NOMO-1 (cell line): ENCODE results near the gene MYD88.
A peak's percentile ranks its signal among the peaks of the same experiment; 100 is the strongest.

ENCODE experiments used
- DNase-seq, 2 experiments: peaks; one replicate each; lab custom pipeline; 2025; ENCODE audit not compliant: unreplicated experiment in 2 of 2; lab: John Stamatoyannopoulos, UW

Gene MYD88

DNA sequence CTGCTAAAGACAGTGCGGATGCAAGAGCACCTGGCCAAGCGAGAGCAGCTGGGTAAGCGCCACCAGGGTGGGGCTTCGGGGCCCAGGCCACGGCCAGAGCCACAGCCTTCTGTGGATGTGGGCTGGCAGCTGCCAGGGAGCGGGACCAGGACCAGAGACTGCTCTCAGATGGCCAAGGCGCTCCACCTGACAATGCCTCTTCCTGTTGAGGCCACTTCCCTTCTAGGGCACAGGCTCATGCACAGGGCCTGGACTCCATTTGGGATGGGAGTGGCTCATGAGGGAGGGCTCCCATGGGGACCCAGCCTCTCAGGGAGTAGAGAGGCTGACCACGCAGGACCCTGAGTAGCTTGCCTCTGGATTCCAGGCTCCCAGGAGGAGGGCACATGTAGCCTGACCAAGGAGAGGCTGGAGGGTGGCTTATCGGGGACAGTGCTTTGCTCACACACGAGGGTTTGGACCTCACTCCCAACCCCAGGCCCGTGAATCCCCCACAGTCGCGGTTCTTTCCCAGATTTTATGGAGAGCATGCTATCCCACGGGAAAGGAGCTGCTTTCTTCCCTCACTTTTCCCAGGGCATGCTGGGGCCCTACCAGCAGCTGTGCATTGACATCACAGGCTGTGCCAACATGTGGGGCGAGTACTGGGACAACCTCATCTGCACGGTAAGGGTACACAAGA, 26.6 kb upstream of the MYD88 start:
- DNase-seq, result no peak

DNA sequence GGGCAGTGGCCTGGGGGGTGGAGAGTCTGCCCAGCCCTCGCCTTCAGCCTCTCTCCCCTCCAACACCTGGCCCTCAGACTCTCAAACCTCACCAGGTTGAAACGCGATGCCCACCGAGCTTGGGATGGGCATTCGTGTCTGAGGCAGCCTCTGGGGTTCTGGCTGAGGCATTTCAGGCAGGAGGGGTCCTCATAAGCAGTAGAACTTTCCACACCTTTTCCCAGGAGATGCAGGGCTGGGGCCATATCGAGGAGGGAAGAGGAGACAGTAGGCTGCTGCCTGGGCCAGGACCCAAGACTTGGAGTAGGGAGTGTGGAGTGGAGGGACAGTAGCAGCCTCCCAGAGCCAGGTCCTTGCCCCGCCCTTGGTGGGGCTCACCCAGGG, 26.1 kb upstream of the MYD88 start:
- no peak for DNase-seq

DNA sequence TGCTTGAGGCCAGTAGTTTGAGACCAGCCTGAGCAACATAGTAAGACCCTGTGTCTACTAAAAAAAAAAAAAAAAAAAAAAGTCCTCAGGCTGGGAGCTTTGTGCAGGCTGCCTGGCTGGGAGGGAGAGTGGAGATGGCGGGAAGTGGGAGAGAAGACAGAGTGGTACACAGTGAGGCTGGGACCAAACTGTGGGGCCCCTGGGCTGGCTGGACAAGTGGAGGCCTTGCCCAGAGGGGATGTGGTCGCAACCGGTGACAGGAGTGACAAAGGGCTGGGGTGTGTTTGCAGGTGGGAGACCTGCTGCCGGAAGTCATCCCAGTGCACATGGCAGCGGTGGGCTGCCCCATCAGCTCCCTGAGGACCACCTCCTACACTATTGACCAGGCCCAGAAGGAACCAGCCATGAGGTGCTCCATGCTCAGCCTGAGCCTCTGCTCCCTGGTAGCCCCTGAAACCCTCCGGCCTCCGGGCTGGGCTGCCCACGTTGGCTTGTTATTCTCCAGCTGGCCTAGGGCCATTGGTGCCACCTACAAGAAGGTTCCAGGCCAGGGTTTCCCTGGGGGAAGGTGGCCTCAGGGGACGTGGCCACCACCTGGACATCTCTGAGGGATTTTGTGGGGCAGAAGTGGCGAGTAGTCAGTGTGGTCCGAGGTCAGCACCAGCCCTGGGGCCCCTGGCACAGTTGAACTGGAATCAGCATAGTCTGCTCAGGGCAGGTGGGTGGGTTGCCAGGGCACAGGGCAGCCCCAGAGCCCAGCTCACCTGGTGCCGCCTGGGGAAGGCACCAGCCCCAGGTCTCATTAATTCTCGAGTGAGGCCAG, 24.2 kb upstream of the MYD88 start:
- DNase-seq, result no peak

DNA sequence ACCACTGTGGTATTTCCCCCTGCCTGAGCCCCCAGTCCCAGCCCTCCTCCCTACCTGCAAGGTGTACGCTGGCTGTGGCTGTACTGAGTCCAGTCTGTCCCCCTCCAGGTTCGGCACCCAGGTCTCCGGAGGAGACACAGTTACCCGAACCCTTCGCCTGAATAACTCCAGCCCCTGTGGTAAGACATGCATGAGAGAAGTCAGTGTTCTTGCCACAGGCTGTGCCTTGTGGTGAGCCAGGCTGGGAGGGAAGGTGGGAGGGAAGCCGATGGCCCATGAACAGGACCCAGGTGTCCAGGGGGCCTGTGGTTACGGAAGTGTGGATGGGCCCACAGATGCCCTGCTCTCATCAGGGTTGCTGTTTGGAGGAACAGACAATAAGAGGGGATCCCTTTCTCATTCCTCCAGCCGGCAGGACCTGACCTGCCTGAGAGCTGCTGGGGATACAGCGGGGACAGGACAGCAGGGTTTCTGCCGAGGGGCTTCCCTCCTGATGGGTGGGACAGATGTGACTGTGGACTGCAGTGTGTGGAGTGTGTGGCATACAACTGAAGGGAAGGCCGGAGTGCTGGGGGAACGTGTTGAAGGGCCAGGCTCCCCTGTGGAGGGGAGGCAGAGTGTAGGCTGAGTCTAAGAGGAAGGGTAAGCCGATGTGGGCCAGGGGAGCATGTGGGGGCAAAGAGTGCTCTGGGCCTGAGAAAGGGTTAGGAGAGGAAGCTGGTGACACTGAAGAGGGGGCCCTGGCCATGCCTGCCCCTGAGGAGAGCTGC, 23.4 kb upstream of the MYD88 start:
- no peak for DNase-seq

DNA sequence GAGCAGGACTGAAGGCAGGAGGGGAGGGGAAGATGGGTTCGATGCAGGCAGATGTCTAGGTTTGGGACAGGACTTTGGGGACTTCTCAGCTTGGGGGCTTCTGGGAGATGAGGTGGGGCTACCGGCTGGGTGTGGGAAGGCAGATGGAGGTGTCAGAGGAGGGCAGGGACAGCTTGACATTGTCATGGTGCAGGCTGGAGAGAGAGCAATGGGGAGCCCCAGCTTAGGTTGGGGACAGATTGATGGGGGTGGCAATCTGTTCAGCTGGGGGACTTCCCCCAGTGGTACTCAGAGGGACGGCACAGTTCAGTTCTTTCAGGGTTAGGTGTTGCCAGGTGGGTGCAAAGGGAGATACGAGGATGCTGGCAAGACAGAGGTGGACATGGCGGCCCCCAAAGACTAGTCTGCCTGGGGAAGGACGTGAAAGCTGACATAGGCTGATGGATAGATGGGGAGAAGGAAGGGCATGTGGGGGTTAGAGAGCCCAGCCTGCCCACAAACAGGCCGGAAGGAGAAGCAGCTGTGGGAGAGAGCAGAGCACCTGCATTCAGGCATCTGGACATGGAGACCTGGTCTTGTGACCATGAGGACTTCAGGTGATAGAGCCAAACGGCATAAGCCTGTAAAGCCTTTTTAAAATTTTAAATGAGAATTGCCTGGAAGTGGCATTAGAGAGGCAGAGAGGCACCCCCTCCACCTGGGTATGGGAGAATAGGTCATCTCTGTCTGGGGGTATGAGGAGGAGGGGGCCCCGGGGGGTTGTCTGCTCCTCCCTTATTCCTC, 22.6 kb upstream of the MYD88 start:
- no peak for DNase-seq

DNA sequence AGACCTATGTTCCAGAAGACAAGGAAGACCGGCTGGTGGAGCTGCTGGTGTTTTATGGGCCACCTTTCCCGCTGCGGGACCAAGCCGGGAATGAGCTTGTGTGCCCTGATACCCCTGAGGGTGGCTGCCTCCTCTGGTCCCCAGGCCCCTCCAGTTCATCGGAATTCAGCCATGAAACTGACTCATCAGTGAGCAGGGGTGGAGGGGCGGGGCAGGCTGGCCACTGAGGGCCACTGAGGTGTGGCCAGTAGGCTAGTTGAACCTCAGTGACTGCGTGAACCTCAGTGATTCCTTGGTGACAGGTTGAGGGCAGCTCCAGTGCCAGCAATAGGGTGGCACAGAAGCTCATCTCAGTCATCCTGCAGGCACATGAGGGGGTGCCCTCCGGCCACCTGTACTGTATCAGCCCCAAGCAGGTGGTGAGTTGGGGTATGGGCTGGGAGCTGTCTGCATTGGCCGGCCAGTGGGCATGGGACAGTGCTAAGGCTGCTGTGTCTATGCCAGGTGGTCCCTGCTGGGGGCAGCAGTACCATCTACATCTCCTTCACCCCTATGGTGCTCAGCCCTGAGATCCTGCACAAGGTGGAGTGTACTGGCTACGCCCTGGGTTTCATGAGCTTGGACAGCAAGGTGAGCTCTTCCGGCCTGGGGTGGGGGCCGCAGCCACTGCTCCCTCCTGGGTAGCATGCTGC, 21.8 kb upstream of the MYD88 start:
- DNase-seq, result no peak

DNA sequence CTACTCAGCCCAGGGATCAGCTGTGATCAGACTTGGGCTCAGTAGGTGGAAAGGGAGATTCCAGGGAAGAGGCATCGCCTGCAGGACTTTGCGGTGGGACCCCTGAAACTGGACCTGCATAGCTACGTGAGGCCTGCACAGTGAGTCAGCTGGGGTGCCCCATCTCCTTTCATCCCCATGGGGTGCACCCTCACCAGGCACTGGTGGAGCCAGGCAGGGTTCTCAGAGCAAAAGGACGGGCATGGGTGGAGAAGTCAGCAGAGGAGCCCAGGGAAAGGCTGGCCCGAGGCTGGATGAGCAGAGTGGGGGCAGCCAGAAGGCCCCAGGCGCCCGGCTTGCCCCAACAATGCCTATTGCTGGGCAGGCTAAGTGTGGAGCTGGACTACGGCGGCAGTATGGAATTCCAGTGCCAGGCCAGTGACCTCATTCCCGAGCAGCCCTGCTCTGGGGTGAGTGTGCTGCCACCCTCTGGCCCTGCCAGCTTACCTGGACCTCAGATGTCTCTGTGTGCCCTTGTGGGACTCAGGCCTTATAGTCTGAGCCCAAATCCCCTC, 21.2 kb upstream of the MYD88 start:
- no peak for DNase-seq

DNA sequence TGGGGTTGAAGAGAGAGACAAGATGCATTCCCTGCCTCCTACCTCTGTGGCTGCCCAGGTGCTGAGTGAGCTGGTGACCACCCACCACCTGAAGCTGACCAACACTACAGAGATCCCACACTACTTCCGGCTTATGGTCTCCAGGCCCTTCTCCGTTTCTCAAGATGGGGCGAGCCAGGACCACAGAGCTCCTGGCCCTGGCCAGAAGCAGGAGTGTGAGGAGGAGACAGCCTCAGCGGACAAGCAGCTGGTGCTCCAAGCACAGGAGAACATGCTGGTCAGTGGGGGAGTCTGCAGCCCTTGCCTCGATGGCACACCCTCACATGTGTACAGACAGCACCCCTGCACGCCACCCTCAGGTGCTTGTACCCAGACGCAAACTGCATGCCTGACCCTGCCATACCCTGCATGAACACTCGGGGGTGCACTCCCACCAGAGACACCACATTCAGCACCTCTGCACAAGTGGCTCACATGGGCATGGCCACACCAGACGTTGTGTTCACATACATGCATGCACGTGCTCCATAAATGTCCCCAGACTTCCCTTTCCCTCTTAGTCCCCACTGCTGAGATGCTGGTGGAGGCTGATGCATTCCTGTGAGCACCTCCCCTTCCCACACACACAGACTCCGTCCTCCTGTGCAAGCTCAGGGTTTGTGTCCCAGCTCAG, 20.6 kb upstream of the MYD88 start:
- peak; percentile 20 to 48 for DNase-seq

DNA sequence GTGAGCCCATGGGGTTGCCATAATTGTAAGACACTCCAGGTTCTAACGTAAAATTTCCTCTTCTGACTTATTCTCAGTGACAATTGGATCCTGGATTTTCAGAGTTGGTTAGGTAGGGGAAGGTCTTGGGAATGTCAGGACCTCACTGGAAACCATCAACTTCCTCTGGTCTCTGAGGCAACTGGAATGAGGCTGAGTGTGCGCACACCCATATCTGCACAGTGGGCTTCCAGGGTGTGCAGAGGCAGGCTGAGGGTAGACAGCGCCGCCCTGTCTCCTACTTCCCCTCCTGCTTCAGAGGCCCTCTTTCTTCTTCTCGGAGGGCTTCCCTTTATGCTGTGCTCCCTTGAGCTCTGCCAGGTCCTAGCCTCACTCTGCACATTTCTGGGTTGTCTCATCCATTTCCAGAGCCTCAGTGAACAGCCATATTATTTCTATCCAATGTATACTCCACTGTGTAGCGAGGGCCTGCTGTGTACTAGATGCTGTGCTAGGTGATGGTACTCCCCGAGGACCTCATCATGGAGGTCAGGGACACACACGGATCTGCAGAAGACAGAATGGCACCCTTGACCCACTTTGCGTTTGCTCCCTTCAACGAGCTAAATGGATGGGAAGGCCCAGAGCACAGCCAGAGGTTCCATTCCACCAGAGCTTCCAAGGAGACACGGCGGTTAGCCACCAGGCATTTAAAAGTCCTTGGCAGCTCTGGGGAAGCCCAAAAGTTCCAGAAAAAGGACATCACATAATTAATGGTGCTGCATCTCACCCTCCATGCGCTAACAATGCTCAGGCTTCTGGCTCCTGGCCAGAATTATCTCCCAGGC, 19.8 kb upstream of the MYD88 start:
- DNase-seq, result no peak

DNA sequence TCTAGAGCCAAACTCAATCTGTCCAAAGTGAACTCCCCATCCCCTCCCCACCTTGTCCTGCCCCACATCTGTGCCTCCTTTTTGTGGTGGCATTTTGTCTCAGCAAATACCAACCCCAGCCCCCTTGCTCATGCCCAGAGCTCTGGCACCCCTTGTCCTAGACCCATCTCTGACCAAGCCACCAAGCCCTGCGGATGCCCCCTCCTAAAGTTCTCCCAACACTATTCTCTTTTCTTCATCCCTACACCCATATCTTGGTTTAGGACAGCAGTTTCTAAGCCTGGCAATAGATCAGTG, 19.3 kb upstream of the MYD88 start:
- no peak for DNase-seq

DNA sequence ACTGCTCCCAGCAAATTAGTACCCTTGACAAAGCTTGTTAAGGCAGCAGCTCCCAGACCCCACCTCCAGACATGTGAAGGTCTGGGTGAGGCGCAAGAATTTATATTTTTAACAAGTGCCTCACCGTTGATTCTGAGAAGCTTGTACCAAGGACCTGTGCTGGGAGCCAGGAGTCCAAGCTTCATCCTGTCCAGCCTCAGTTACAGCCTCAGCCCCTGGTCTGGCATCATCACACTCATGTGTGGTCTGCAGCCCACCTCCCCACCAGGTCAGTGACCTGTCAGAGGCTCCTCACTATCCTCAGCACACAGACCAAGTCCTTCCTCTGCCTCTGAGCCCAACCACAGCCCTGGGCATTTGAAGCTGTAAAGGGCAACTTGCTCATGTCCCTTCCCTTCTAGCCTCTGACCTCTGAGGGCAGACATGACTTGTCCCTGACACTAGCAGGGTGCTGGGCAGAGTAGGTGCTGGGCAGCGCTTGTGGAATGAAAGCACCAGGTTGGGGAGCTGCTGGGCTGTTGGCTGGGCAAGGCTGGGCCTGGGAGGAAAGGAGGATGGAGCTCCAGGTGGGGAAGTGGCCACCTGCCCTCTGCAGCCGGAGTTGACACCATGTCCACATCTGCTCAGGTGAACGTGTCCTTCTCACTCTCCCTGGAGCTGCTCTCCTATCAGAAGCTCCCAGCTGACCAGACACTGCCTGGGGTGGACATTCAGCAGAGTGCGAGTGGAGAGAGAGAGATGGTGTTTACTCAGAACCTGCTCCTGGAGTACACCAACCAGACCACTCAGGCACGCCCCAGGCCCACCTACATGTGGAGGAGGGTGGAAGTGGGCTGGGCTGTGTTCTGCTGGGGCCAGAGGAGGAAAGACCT, 18.4 kb upstream of the MYD88 start:
- no peak for DNase-seq

DNA sequence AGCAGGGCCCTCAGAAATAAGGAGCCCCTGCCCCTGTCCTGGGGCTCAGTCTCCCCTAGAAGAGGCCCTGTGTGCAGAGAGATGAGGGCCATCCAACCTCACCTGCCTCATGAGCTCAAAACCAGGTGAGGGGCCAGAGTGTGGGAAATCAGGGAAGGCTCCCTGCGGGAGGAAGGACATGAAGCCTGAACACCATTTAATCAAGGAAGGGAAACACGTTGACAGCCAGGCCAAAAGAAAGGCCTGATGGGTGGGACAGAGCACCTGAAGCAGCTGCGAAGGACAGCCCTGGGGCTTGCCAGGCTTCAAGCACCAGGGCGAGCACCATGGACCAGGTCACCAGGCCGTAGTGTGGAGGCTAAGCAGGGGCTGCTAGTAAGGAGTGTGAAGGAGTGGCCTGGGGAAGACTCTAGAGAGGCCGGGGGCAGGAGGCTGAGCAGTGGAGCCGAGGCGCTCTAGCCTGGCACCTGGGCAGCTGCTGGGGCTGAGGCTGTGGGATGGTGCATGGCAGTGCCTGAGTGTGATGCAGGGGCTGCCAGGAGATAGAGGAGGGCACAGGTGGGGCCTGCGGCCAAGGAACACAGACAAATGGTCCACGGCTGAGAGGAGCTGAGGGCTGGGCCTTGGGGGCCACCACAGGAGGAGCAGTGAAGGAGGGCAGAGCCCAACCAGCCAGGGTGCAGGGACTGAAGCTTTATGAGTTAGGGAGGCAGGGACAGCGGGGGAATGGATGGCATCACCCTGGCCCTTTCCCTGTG, 17.6 kb upstream of the MYD88 start:
- no peak for DNase-seq

DNA sequence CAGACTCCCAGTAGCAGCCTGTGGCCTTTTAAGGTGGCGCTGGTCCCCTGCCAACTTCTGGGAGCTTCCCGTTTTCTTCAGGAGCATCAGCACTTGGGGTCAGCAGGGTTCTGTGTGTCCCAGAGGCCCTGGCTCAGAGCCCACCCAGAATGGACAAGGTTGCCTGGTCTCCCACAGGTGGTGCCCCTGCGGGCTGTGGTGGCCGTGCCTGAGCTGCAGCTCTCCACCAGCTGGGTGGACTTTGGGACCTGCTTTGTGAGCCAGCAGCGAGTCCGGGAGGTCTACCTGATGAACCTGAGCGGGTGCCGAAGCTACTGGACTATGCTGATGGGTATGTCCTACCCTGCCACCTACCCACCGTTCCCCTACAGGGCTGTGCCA, 17.0 kb upstream of the MYD88 start:
- no peak for DNase-seq

DNA sequence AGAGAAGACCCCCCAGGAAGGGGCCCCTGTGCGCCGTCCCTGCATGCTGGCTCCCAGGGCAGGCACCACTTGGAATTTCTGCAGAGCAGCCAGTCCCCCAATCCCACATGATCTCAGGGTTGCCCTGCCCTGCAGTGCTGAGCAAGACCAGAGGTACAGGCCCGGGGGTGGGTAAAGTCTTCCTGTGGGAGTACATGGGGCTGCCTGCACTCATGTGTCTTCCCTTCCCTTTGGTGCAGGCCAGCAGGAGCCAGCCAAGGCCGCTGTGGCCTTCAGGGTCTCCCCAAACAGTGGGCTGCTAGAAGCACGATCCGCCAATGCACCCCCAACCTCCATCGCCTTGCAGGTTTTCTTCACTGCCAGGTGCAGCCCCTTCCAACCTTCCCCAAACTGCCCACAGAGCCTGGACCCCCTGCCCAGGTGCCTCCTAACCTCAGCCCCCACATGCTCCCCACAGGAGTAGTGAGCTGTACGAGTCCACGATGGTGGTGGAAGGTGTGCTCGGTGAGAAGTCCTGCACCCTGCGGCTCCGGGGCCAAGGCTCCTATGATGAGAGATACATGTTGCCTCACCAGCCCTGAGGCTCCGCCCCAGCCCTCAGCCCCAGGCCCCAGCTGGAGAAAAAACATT, 16.5 kb upstream of the MYD88 start:
- DNase-seq, result no peak

DNA sequence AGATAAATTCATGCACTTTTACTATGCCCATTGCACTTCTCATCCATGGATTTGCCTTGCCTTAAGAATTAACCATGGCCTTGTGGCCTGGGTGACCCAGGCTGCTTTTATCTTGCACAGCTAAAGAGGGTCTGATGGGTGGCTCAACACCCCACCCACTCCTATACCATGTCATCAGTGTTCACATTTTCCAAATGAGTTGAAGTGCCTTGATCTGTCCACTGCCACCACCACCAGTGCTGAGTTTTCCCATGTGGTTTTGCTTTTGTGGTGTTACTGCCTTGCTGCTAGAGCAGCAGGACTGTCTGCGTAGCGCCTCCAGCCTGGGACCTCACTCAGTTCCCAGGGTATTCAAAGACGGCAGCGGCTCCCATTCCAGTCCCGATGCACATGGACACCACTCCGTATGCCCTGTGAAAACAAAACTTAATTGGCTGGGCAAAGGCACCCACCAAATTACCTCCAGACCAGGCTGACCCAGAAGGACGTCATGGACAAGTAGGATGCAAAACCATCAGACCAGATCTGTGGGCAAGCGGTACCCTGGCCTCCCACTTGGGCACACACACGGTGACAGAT, 15.7 kb upstream of the MYD88 start:
- no peak for DNase-seq

DNA sequence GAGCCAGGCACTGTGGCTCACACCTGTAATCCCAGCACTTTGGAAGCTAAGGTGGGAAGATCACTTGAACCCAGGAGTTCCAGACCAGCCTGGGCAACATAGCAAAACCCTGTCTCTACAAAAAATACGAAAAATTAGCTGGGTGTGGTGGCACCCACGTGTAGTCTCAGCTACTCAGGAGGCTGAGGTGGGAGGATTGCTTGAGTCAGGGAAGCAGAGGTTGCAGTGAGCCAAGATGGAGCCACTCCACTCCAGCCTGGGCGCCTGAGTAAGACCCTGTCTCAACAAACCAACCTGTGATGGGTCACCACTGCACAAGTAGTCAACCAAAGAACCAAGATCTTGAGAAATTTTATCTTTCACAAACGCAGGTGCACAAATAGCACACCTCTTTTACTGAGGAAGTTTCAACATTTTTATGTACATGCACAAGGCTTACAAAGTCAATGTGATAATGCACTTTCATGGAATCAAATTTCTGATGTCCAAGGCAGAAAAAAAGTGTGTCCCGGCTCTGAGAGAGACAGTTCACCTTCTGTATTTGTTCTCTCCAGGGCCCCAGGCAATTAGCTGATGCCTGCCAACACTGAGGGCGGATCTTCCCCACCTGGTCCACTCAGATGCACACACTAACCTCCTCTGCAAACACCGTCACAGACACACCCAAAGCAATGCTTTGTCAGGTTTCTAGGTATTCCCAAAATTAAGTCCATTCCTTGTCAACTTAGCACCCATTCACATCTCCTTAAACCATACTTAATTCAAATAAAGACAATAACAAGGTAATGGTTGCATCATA, 13.9 kb upstream of the MYD88 start:
- no peak for DNase-seq
